Sigmoid colon (tissue), 4 donors: ENCODE results near the gene FAM83E.

Source experiments
- POLR2AphosphoS5 ChIP-seq, 4 donors: sonication (generic); formaldehyde crosslinking; IDR thresholded peaks; one replicate each; pipeline ENCODE4 v1.6.1; 2017; ENCODE audit warnings: antibody characterized with exemption in 4 of 4
- TF ChIP-seq, protein P1 (sequence below), 4 experiments: fragments of 450-650 bp in 3 of 4; fragments of 200-600 bp in 1 of 4; IDR thresholded peaks; one replicate each; pipeline ENCODE4 v1.5.1; 2016 to 2019; ENCODE audit warnings: antibody characterized with exemption in 4 of 4, mild to moderate bottlenecking in 3 of 4, moderate library complexity in 2 of 4

DNA sequence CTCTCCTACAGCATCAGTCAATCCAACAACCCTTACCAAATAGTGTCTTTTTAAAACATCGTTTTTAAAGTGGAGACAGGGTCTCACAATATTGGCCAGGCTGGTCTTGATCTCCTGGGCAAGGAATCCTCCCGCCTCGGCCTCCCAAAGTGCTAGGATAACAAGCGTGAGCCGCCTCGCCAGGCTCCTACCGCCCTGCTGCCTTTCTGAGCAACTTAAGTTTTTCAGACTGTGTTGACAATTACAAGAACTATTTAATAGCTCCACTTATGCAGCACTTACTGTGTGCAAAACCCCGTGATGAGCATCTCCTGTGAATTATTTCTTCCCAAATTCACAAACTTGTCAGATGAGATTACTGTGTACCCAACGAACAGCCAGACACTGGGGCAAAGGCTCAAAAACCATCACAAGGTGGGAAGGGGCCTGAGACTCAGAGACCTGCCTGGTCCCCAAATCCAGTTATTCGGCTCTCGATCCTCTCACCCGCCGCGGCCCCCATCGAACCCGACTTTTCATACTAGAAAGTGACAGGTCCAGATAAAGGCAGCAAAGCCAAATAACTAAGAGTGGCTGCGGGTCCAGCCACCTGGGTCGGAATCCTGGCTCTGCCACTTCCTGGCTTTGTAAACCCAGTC is 3.5 kb upstream of the FAM83E start:
- TF ChIP-seq POLR2AphosphoS5 (IDR thresholded peaks at IDR 0.05) = no peak
- TF ChIP-seq, protein P1, sequence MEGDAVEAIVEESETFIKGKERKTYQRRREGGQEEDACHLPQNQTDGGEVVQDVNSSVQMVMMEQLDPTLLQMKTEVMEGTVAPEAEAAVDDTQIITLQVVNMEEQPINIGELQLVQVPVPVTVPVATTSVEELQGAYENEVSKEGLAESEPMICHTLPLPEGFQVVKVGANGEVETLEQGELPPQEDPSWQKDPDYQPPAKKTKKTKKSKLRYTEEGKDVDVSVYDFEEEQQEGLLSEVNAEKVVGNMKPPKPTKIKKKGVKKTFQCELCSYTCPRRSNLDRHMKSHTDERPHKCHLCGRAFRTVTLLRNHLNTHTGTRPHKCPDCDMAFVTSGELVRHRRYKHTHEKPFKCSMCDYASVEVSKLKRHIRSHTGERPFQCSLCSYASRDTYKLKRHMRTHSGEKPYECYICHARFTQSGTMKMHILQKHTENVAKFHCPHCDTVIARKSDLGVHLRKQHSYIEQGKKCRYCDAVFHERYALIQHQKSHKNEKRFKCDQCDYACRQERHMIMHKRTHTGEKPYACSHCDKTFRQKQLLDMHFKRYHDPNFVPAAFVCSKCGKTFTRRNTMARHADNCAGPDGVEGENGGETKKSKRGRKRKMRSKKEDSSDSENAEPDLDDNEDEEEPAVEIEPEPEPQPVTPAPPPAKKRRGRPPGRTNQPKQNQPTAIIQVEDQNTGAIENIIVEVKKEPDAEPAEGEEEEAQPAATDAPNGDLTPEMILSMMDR (IDR thresholded peaks at IDR 0.05) = no peak
